ENCODE measurements around the gene PRUNE1. TPM values are rescaled to one million over a fixed set of nuclear protein-coding genes. Genes with fewer than 3 reads are reported as not detected.

PRUNE1 gene
- total RNA-seq, 1 experiment from 2014 or later: 19.3 TPM

DNA sequence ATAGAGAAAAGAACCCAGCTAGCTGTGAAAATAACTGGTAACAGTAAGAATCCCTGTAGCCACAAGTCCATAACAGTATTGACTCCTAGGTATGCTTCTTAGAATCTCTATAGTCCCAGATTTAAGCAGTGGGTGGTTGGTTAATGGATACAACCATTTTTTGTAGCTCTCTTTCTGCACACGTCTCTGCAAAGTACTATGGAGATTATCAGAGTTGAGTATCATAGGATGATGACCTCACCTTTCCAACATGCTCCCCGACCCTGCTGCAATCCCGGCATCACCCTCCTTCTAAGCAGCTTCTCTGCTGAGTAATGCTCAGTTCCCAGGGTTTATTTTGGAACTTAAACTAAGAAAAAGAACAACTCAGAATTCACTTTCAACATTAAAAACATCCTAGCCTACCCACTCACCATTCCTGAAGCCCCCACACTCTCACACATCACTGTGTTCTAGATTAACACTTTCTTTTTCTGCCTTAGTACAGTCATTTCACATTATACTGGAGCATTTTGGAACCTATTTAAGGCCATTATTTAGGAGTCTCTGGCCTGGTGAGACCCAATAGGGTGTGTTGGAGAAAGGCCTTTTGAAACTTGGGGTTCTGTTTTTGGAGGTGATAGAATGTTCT, 54.6 kb downstream of the PRUNE1 start:
- Histone ChIP-seq H3K27ac (ENCODE audit: low read depth, low read length, poor library complexity, severe bottlenecking) (peak overlapping the region; percentile 14), H3K4me3 (ENCODE audit: low read depth, low read length, poor library complexity, severe bottlenecking) (peak overlapping the region; percentile 99), H3K4me1 (ENCODE audit: insufficient read depth, low read length, poor library complexity, severe bottlenecking) (peaks cover 20% of the 10 kb centered on the region), H3K27me3 (replicated peaks; ENCODE audit: insufficient read depth, low read depth, low read length, poor library complexity) (no peaks in the 10 kb centered on the region), H3K9me3 (ENCODE audit: low read depth, low read length, poor library complexity, severe bottlenecking) (no peaks in the 10 kb centered on the region), H3K36me3 (ENCODE audit: insufficient read depth, low read length, poor library complexity, severe bottlenecking) (peaks cover 25% of the 10 kb centered on the region)
- TF ChIP-seq, protein P1, sequence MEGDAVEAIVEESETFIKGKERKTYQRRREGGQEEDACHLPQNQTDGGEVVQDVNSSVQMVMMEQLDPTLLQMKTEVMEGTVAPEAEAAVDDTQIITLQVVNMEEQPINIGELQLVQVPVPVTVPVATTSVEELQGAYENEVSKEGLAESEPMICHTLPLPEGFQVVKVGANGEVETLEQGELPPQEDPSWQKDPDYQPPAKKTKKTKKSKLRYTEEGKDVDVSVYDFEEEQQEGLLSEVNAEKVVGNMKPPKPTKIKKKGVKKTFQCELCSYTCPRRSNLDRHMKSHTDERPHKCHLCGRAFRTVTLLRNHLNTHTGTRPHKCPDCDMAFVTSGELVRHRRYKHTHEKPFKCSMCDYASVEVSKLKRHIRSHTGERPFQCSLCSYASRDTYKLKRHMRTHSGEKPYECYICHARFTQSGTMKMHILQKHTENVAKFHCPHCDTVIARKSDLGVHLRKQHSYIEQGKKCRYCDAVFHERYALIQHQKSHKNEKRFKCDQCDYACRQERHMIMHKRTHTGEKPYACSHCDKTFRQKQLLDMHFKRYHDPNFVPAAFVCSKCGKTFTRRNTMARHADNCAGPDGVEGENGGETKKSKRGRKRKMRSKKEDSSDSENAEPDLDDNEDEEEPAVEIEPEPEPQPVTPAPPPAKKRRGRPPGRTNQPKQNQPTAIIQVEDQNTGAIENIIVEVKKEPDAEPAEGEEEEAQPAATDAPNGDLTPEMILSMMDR (conservative IDR thresholded peaks at IDR 0.05; ENCODE audit: low read depth, low read length): no peak
- TF ChIP-seq EZH2 (IDR thresholded peaks at IDR 0.05; ENCODE audit: borderline replicate concordance, low read depth, low read length, poor library complexity, severe bottlenecking): no peak
- intact Hi-C loops (cut with micrococcal nuclease; ENCODE audit: unreplicated experiment): no loop called here
- DNase-seq (ENCODE audit: low spot score): no peak
- ChIA-PET POLR2A (ENCODE audit: low non-redundant PET) (interaction anchor here (0.5 kb wide), 1 partner anchor 36 kb away, joined by 9 read pairs; no protein-coding TSS in a partner anchor), CTCF (no interaction called here)
- no TSS peak for BruUV-seq (replicated peaks)

DNA sequence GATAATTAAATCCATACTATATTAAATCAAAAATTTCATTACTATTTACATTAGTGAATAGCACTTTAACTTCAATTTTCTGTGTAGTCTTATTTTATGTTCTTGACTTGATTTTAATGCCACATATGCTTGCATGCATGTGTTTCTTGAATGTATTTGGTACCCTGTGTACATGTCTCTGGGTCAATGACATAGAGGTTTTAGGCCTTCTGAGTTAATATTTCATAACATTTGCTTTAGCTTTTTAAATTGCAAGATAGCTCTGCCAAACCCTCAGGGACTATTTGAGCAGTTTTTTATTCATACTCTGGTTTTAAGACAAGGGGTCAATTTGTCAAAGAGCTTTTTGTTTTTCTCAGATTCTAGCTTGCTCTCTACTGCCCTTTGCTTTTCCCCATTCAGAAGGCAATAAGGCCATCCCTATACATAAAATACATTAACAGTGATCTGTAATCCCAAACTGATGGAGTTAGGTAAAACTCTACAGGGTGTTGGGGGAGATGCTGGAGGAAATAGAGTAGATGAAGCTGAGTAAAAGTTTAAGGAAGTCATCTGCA, 56.9 kb downstream of the PRUNE1 start:
- intact Hi-C loops (cut with micrococcal nuclease; ENCODE audit: unreplicated experiment): no loop called here
- BruUV-seq (replicated peaks): no TSS peak
- ChIA-PET CTCF (no interaction called here), POLR2A (ENCODE audit: low non-redundant PET) (no interaction called here)
- peaks cover 43% of the 10 kb centered on the region for H3K36me3 ChIP-seq (ENCODE audit: insufficient read depth, low read length, poor library complexity, severe bottlenecking)
- H3K4me1 ChIP-seq (ENCODE audit: insufficient read depth, low read length, poor library complexity, severe bottlenecking): peaks cover 22% of the 10 kb centered on the region
- no peaks in the 10 kb centered on the region for H3K9me3 ChIP-seq (ENCODE audit: low read depth, low read length, poor library complexity, severe bottlenecking)
- H3K4me3 ChIP-seq (ENCODE audit: low read depth, low read length, poor library complexity, severe bottlenecking): no peak overlapping the region
- TF ChIP-seq, protein P1 (conservative IDR thresholded peaks at IDR 0.05; ENCODE audit: low read depth, low read length): no peak
- TF ChIP-seq EZH2 (IDR thresholded peaks at IDR 0.05; ENCODE audit: borderline replicate concordance, low read depth, low read length, poor library complexity, severe bottlenecking): no peak
- no peaks in the 10 kb centered on the region for H3K27me3 ChIP-seq (replicated peaks; ENCODE audit: insufficient read depth, low read depth, low read length, poor library complexity)
- H3K27ac ChIP-seq (ENCODE audit: low read depth, low read length, poor library complexity, severe bottlenecking): peak overlapping the region; percentile 43
- DNase-seq (ENCODE audit: low spot score): no peak

DNA sequence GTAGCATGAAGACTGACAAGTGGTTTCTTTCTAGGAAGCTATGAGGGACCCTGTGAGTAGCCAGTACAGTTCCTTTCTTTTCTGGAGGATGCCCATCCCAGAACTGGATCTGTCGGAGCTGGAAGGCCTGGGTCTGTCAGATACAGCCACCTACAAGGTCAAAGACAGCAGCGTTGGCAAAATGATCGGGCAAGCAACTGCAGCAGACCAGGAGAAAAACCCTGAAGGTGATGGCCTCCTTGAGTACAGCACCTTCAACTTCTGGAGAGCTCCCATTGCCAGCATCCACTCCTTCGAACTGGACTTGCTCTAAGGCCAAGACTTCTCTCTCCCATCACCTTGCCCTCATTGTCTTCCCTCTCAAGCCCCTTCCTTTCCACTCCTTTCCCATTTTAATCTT, 58.9 kb downstream of the PRUNE1 start:
- TF ChIP-seq EZH2 (IDR thresholded peaks at IDR 0.05; ENCODE audit: borderline replicate concordance, low read depth, low read length, poor library complexity, severe bottlenecking): no peak
- TF ChIP-seq, protein P1 (conservative IDR thresholded peaks at IDR 0.05; ENCODE audit: low read depth, low read length): no peak
- no peaks in the 10 kb centered on the region for H3K9me3 ChIP-seq (ENCODE audit: low read depth, low read length, poor library complexity, severe bottlenecking)
- DNase-seq (ENCODE audit: low spot score): no peak
- H3K36me3 ChIP-seq (ENCODE audit: insufficient read depth, low read length, poor library complexity, severe bottlenecking): peaks cover 43% of the 10 kb centered on the region
- H3K27me3 ChIP-seq (replicated peaks; ENCODE audit: insufficient read depth, low read depth, low read length, poor library complexity): no peaks in the 10 kb centered on the region
- H3K27ac ChIP-seq (ENCODE audit: low read depth, low read length, poor library complexity, severe bottlenecking): peak overlapping the region; percentile 58
- no TSS peak for BruUV-seq (replicated peaks)
- peaks cover 20% of the 10 kb centered on the region for H3K4me1 ChIP-seq (ENCODE audit: insufficient read depth, low read length, poor library complexity, severe bottlenecking)
- ChIA-PET POLR2A (ENCODE audit: low non-redundant PET) (interaction anchor here (0.5 kb wide), 1 partner anchor 550 kb away, joined by 3 read pairs; no protein-coding TSS in a partner anchor), CTCF (no interaction called here)
- intact Hi-C loops (cut with micrococcal nuclease; ENCODE audit: unreplicated experiment): no loop called here
- no peak overlapping the region for H3K4me3 ChIP-seq (ENCODE audit: low read depth, low read length, poor library complexity, severe bottlenecking)
